Gastrocnemius medialis (tissue), 4 donors: ENCODE data around the gene ARHGAP15.

ENCODE experiments used
- CTCF ChIP-seq, 5 experiments: fragments of 450-650 bp in 3 of 5; fragments of 200-600 bp in 2 of 5; sonication (generic) in 2 of 5; IDR thresholded peaks in 4 of 5; conservative IDR thresholded peaks in 1 of 5; 1 replicate in 4 of 5; 2 replicates in 1 of 5; pipeline ENCODE4 v1.5.1; 2016 to 2019; ENCODE audit warnings: antibody characterized with exemption in 5 of 5, mild to moderate bottlenecking in 3 of 5, moderate library complexity in 3 of 5
- POLR2A ChIP-seq, 2 donors: fragments of 450-650 bp; IDR thresholded peaks; one replicate each; pipeline ENCODE4 v1.6.1; 2017; ENCODE audit warnings: antibody characterized with exemption in 2 of 2, mild to moderate bottlenecking in 2 of 2, moderate library complexity in 2 of 2

GRCh38 chr2:143183804-143184463 lies 54.7 kb downstream of the ARHGAP15 start:
- TF ChIP-seq CTCF (IDR thresholded peaks at IDR 0.05 in 4 of 5, conservative IDR thresholded peaks at IDR 0.05 in 1 of 5) (no peak), POLR2A (IDR thresholded peaks at IDR 0.05) (no peak)
